Measurements from ENCODE around the gene PLCH2. TPM values are rescaled to one million over a fixed set of nuclear protein-coding genes. Genes with fewer than 3 reads are reported as not detected.

PLCH2 gene
- total and polyA plus RNA-seq, 8 donors, result 0.67 to 6.5 (median 3.7) TPM

- H3K27ac ChIP-seq, result no peak overlapping the region
- TF ChIP-seq CTCF (IDR thresholded peaks at IDR 0.05), result no peak
Observed at GRCh38 chr1:2535981-2536380, 59.9 kb downstream of the PLCH2 start.

GRCh38 chr1:2537784-2538115 is 61.7 kb downstream of the PLCH2 start:
- Histone ChIP-seq H3K9me3 (no peaks in the 10 kb centered on the region), H3K4me1 (peaks cover 0 to 18% of the 10 kb centered on the region in 2 donors), H3K36me3 (no peaks in the 10 kb centered on the region), H3K27me3 (peaks cover 6 to 75% of the 10 kb centered on the region in 2 donors), H3K27ac (no peak overlapping the region), H3K4me3 (no peak overlapping the region)
- TF ChIP-seq CTCF (IDR thresholded peaks at IDR 0.05), result no peak
- ATAC-seq (no peak), DNase-seq (no peak)
- intact Hi-C loops (cut with DNase I), result no loop called here

More at GRCh38 chr1:2535981-2536380, 59.9 kb downstream of the PLCH2 start:
- Histone ChIP-seq H3K4me3 (no peak overlapping the region), H3K4me1 (peaks cover 2 to 16% of the 10 kb centered on the region in 2 donors), H3K27me3 (peaks cover 13 to 82% of the 10 kb centered on the region in 2 donors), H3K9me3 (no peaks in the 10 kb centered on the region), H3K36me3 (no peaks in the 10 kb centered on the region)
- ATAC-seq (no peak), DNase-seq (no peak)
- intact Hi-C loops (cut with DNase I), result no loop called here

- peaks cover 0 to 18% of the 10 kb centered on the region in 2 donors for H3K4me1 ChIP-seq
- H3K4me3 ChIP-seq, result no peak overlapping the region
- intact Hi-C loops (cut with DNase I), result no loop called here
- no peak for TF ChIP-seq CTCF (IDR thresholded peaks at IDR 0.05)
- H3K27ac ChIP-seq, result no peak overlapping the region
- peaks cover 6 to 69% of the 10 kb centered on the region in 2 donors for H3K27me3 ChIP-seq
- H3K36me3 ChIP-seq, result no peaks in the 10 kb centered on the region
- H3K9me3 ChIP-seq, result no peaks in the 10 kb centered on the region
- ATAC-seq (no peak), DNase-seq (no peak)
Observed at GRCh38 chr1:2538376-2538775, 62.3 kb downstream of the PLCH2 start.

- DNase-seq (no peak), ATAC-seq (no peak)
- TF ChIP-seq CTCF (IDR thresholded peaks at IDR 0.05), result no peak
- H3K4me1 ChIP-seq, result peaks cover 0 to 23% of the 10 kb centered on the region in 2 donors
- H3K9me3 ChIP-seq, result no peaks in the 10 kb centered on the region
- no peak overlapping the region for H3K27ac ChIP-seq
- no peak overlapping the region for H3K4me3 ChIP-seq
- intact Hi-C loops (cut with DNase I), result no loop called here
- peaks cover 6 to 64% of the 10 kb centered on the region in 2 donors for H3K27me3 ChIP-seq
- H3K36me3 ChIP-seq, result no peaks in the 10 kb centered on the region
Observed at GRCh38 chr1:2538872-2539271, 62.8 kb downstream of the PLCH2 start.

GRCh38 chr1:2539312-2539907 is 63.3 kb downstream of the PLCH2 start:
- Histone ChIP-seq H3K27ac (no peak overlapping the region), H3K36me3 (no peaks in the 10 kb centered on the region), H3K9me3 (no peaks in the 10 kb centered on the region), H3K4me1 (peaks cover 0 to 26% of the 10 kb centered on the region in 2 donors), H3K27me3 (peaks cover 6 to 59% of the 10 kb centered on the region in 2 donors), H3K4me3 (no peak overlapping the region)
- DNase-seq, result no peak
- TF ChIP-seq CTCF (IDR thresholded peaks at IDR 0.05), result no peak
- no peak for ATAC-seq
- intact Hi-C loops (cut with DNase I), result no loop called here

All from left lung (tissue), 10 donors.